Measurements from ENCODE around the gene SCLY. TPM values are rescaled to one million over a fixed set of nuclear protein-coding genes. Genes with fewer than 3 reads are reported as not detected.

Gene SCLY
- polyA plus RNA-seq, 3 donors: 9.5 to 10.6 (median 10.3) TPM

DNA sequence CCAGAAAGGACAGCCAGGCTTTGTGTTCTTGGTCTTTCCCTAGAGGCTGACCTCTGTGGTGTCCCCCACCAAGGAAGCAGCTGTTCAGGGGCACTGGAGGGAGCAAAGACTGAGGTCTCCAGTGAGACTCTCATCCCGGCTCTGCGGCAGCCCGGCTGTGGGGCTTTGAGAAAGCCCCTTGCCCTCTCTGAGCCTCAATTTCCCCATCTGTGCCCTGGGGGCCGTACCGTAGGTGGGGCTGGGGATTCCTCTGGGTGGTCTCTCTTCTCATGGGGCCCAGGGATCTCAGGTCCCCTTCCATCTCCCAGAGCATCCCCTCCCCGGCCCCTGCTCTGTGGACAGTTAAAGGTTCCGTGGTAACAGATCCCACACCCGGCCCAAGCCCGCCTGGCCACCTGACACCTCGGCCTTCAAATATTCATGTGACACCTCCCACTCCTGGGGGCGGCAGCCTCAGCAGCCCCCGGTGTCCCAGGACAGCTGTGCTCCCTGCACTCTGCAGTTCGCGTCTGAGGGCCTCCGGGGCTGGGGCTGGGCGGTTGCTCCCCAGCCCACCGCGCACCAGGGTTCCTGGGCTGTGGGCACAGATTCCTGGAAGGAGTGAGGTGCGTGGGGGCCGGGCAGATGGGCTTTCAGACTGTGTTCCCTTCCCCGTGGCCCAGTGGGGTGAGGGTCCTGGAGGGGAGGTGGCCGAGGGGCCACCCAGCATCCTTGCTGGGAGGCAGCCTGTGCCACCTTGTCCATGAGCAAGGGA, 62.6 kb downstream of the SCLY start:
- Mint-ChIP-seq H3K36me3 (no peaks in the 10 kb centered on the region), H3K9me3 (peaks cover 0 to 4% (median 0%) of the 10 kb centered on the region in 7 donors), H3K4me1 (no peaks in the 10 kb centered on the region), H3K27ac (no peak overlapping the region), H3K4me3 (no peak overlapping the region), H3K27me3 (ENCODE audit: low read depth in 3 of 3) (peaks cover 5 to 11% (median 10%) of the 10 kb centered on the region in 3 donors)
- peaks cover 0 to 3% of the 10 kb centered on the region in 2 donors for H3K27me3 ChIP-seq (ENCODE audit: control insufficient read depth in 2 of 2, insufficient read depth in 2 of 2, low read length in 2 of 2)
- no peak overlapping the region for H3K9ac ChIP-seq (ENCODE audit: insufficient read depth, low read length, poor library complexity, severe bottlenecking)
- TF ChIP-seq CTCF (IDR thresholded peaks at IDR 0.05): no peak
- no peaks in the 10 kb centered on the region for H3K9me3 ChIP-seq (replicated peaks in 1 of 2; ENCODE audit: control insufficient read depth in 1 of 2, insufficient read depth in 1 of 2, low read length in 2 of 2)
- H3K4me1 ChIP-seq (ENCODE audit: control insufficient read depth in 1 of 2, insufficient read depth in 2 of 2, low read length in 2 of 2): peaks cover 0 to 3% of the 10 kb centered on the region in 2 donors
- H3K4me2 ChIP-seq (replicated peaks; ENCODE audit: extremely low read depth, low read length, poor library complexity, severe bottlenecking): no peak overlapping the region
- no peaks in the 10 kb centered on the region for H4K20me1 ChIP-seq (ENCODE audit: insufficient read depth, low read length)
- no peaks in the 10 kb centered on the region for H3K36me3 ChIP-seq (replicated peaks in 1 of 2; ENCODE audit: control insufficient read depth in 1 of 2, insufficient read depth in 2 of 2, low read length in 2 of 2)
- intact Hi-C loops (cut with micrococcal nuclease): no loop called here
- no peak overlapping the region for H3K4me3 ChIP-seq (replicated peaks in 1 of 3; ENCODE audit: low read depth in 2 of 3, low read length in 3 of 3)
- DNase-seq: no peak
- no peak overlapping the region for H3K27ac ChIP-seq (ENCODE audit: low read depth in 1 of 2, low read length in 2 of 2)
- 85% methylated on average over 19 of the region's 22 CpGs for WGBS (ENCODE audit: insufficient coverage)
- no peak overlapping the region for H2AFZ ChIP-seq (ENCODE audit: insufficient read depth, low read depth, low read length, poor library complexity, severe bottlenecking)
- no peaks in the 10 kb centered on the region for H3K79me2 ChIP-seq (ENCODE audit: insufficient read depth, low read length)

DNA sequence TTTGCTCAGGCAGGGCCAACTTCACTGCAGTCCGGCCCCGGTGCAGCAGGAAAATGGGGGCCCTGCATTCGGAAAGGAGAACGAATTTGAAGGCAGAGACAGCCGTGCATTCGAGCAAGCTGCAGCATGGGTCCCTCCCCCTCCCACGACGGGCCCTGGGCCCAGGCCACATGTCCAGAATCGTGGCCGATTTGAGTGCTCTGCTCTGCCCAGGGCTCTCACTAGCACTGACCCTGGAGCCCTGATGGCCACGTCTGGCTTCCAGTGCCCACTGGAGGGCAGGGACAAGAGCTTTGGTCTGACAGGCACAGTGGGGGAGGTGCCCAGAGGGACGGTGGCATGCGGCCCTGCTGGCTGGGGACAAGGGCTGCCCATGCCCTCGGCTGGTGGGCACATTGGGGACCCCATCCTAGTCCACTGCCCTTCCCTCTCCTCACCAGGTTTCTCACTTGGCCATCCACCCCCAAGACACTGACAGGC, 63.2 kb downstream of the SCLY start:
- H3K4me3 Mint-ChIP-seq: no peak overlapping the region
- no peak overlapping the region for H2AFZ ChIP-seq (ENCODE audit: insufficient read depth, low read depth, low read length, poor library complexity, severe bottlenecking)
- H3K9me3 Mint-ChIP-seq: peaks cover 0 to 4% (median 0%) of the 10 kb centered on the region in 7 donors
- no peaks in the 10 kb centered on the region for H3K9me3 ChIP-seq (replicated peaks in 1 of 2; ENCODE audit: control insufficient read depth in 1 of 2, insufficient read depth in 1 of 2, low read length in 2 of 2)
- intact Hi-C loops (cut with micrococcal nuclease): no loop called here
- TF ChIP-seq CTCF (IDR thresholded peaks at IDR 0.05): no peak
- H3K27ac Mint-ChIP-seq: no peak overlapping the region
- H3K4me3 ChIP-seq (replicated peaks in 1 of 3; ENCODE audit: low read depth in 2 of 3, low read length in 3 of 3): no peak overlapping the region
- DNase-seq: no peak
- H3K79me2 ChIP-seq (ENCODE audit: insufficient read depth, low read length): no peaks in the 10 kb centered on the region
- no peaks in the 10 kb centered on the region for H3K4me1 Mint-ChIP-seq
- H3K27me3 ChIP-seq (ENCODE audit: control insufficient read depth in 2 of 2, insufficient read depth in 2 of 2, low read length in 2 of 2): peaks cover 0 to 3% of the 10 kb centered on the region in 2 donors
- H3K27ac ChIP-seq (ENCODE audit: low read depth in 1 of 2, low read length in 2 of 2): no peak overlapping the region
- WGBS (ENCODE audit: insufficient coverage): 93% methylated on average over 11 of the region's 14 CpGs
- no peak overlapping the region for H3K9ac ChIP-seq (ENCODE audit: insufficient read depth, low read length, poor library complexity, severe bottlenecking)
- H3K27me3 Mint-ChIP-seq (ENCODE audit: low read depth in 3 of 3): peaks cover 1 to 6% (median 5%) of the 10 kb centered on the region in 3 donors
- no peaks in the 10 kb centered on the region for H3K36me3 ChIP-seq (replicated peaks in 1 of 2; ENCODE audit: control insufficient read depth in 1 of 2, insufficient read depth in 2 of 2, low read length in 2 of 2)
- H4K20me1 ChIP-seq (ENCODE audit: insufficient read depth, low read length): no peaks in the 10 kb centered on the region
- H3K4me2 ChIP-seq (replicated peaks; ENCODE audit: extremely low read depth, low read length, poor library complexity, severe bottlenecking): no peak overlapping the region
- H3K4me1 ChIP-seq (ENCODE audit: control insufficient read depth in 1 of 2, insufficient read depth in 2 of 2, low read length in 2 of 2): peaks cover 0 to 3% of the 10 kb centered on the region in 2 donors
- H3K36me3 Mint-ChIP-seq: no peaks in the 10 kb centered on the region
